HG02623 (cell line): ENCODE measurements around the gene VWA5B1.
"Not testable (repeated sequence)": the region's sequence is repeated elsewhere in the genome, so short reads cannot be mapped to it uniquely, and the experiment has no call there.

Source experiments
- ATAC-seq: cut with Tn5 transposase; IDR thresholded peaks from one replicate; pipeline ENCODE4 v1.9.1; 2021; ENCODE audit warnings: moderate library complexity; ENCODE audit not compliant: unreplicated experiment

The VWA5B1 gene

GRCh38 chr1:20290624-20291597 lies at the start of gene VWA5B1:
Gene VWA5B1, plus strand, starts transcription at chr1:20290875. Its CDS starts 19,727 bp downstream, at chr1:20310602.
- no peak for ATAC-seq

GRCh38 chr1:20242890-20243479 lies 47.7 kb upstream of the VWA5B1 start:
- no peak for ATAC-seq

GRCh38 chr1:20248971-20249612 lies 41.6 kb upstream of the VWA5B1 start:
- ATAC-seq: no peak

GRCh38 chr1:20250340-20250989 lies 40.2 kb upstream of the VWA5B1 start:
- no peak for ATAC-seq

GRCh38 chr1:20252587-20252986 lies 38.1 kb upstream of the VWA5B1 start:
- ATAC-seq: no peak

- ATAC-seq: no peak
Measured at GRCh38 chr1:20255666-20256065, 35.0 kb upstream of the VWA5B1 start.

GRCh38 chr1:20259646-20260045 lies 31.0 kb upstream of the VWA5B1 start:
- no peak for ATAC-seq

- no peak for ATAC-seq
Measured at GRCh38 chr1:20261095-20261494, 29.6 kb upstream of the VWA5B1 start.

GRCh38 chr1:20262810-20263534 lies 27.7 kb upstream of the VWA5B1 start:
- no peak for ATAC-seq

- no peak for ATAC-seq
Measured at GRCh38 chr1:20265250-20265649, 25.4 kb upstream of the VWA5B1 start.

- ATAC-seq: no peak
Measured at GRCh38 chr1:20266141-20266540, 24.5 kb upstream of the VWA5B1 start.

- no peak for ATAC-seq
Measured at GRCh38 chr1:20266642-20267041, 24.0 kb upstream of the VWA5B1 start.

- ATAC-seq: no peak
Measured at GRCh38 chr1:20271498-20272400, 18.9 kb upstream of the VWA5B1 start.

GRCh38 chr1:20273716-20274115 lies 17.0 kb upstream of the VWA5B1 start:
- not testable (repeated sequence) for ATAC-seq

GRCh38 chr1:20275319-20275925 lies 15.3 kb upstream of the VWA5B1 start:
- no peak for ATAC-seq

GRCh38 chr1:20276485-20277159 lies 14.1 kb upstream of the VWA5B1 start:
- no peak for ATAC-seq

GRCh38 chr1:20278692-20279130 lies 12.0 kb upstream of the VWA5B1 start:
- ATAC-seq: no peak

GRCh38 chr1:20279509-20279908 lies 11.2 kb upstream of the VWA5B1 start:
- ATAC-seq: no peak
